Stimulated activated CD8-positive, alpha-beta memory T cell treated with anti-CD3 and anti-CD28 coated beads, Interleukin-2, amount 100 ng/mL, for 48 hours (primary cell): ENCODE measurements around the gene GGT7.
"Not testable (repeated sequence)": the region's sequence is repeated elsewhere in the genome, so short reads cannot be mapped to it uniquely, and the experiment has no call there.

Experiments used
- DNase-seq, 2 donors: peaks; one replicate each; pipeline ENCODE4 v3.0.0-alpha.2; 2020; ENCODE audit warnings: low read depth in 2 of 2

Gene GGT7

DNA sequence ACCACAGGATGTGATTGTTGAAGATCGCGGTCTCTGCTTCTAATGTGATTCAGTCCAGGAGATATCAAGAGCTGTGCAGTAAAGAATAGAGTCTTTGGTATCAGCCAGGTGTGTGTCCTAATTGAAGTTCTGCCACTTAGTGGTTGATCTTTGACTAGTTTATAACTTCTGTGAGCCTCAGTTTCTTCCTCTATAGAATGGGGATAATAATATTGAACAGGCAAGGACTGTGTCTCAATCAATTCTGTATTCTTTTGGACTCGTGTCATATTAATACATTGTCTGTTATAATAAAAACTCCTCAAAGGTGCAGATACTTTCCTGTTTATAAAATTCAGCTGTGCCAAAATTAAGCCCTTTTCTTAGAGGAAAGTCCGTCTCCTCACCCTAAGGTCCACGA, 24.1 kb downstream of the GGT7 start:
- no peak for DNase-seq

DNA sequence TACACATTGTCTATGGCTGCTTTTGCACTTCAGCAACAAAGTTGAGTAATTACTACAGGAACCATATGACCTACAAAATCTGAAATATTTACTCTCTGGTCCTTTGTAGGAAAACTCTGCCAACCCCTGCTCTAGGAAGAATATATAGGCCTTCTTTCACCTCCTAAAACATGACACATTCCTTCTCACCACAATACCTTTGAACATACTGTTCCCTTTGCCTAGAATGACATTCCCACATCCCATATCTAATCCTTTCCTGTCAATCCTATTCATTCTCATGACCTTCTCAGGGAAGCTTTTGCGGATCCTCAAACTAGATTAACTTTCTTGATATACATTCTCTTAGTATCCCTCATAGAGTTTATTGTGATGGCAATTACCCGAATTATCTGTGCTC, 29.2 kb downstream of the GGT7 start:
- DNase-seq, result no peak

DNA sequence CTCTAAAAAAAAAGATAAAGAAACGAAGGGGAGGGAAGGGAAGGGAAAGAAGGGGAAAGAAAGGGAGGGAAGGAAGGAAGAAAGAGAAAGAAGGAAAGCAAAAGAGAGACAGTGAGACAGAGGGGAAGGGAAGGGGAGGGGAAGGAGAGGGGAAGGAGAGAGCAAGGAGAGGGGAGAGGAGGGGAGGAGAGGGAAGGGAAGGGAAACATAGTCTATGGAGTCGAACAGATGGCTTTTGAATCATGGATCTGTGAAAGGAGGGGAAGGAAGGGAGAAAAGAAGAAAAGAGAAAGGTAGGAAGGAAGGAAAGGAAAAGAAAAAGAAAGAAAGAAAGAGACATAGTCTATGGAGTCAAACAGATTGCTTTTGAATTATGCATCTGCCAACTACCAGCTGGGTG, 30.5 kb downstream of the GGT7 start:
- no peak for DNase-seq

DNA sequence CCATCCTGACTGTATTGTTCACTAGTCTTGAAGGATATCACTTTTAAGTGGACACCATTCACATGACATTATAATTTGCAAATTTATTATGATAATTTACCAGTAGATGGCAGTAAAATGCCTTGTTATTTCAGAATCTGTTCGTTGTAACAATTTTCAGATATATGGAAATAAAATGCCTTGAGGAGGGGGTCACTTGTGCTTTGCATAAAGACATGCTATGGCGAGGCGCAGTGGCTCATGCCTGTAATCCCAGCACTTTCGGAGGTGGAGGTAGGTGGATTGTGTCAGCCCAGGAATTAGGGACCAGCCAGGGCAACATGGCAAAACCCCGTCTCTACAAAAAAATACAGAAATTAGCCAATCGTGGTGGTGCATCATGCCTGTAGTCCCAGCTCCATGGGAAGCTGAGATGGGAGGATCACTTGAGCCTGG, 38.2 kb downstream of the GGT7 start:
- DNase-seq, result no peak

DNA sequence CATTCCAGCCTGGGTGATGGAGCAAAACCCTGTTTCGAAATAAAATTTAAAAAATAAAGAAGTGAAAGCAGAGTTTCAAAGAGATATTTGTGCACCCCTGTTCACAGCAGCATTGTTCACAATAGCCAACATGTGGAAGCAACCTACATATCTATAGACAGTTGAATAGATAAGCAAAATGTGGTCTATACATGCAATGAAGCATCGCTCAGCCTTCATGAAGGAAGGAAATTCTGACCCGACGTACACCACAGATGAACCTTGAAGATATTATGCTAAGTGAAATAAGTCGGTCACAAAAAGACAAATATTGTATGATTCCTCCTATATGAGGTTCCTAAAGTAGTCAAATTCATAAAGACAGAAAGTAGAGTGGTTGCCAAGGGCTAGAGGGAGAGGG, 40.7 kb downstream of the GGT7 start:
- no peak for DNase-seq

DNA sequence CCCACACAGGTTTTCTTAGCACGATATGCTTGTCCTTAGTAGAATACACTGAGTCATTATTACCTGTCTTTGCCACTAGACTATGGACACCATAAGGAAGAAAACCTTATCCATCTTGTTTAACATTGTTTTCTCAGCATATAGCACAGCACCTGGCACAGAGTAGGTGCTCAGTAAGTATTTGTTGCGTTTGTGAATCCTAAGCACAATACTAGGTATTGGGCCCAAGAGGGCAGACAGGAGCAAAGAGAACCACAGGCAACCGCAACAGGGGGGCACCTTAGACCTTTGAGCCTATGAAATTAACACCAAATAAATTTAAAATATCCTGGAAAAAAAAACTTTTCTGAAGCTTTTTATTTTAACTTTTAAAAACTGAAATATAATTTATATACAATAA, 43.5 kb downstream of the GGT7 start:
- DNase-seq, result no peak

DNA sequence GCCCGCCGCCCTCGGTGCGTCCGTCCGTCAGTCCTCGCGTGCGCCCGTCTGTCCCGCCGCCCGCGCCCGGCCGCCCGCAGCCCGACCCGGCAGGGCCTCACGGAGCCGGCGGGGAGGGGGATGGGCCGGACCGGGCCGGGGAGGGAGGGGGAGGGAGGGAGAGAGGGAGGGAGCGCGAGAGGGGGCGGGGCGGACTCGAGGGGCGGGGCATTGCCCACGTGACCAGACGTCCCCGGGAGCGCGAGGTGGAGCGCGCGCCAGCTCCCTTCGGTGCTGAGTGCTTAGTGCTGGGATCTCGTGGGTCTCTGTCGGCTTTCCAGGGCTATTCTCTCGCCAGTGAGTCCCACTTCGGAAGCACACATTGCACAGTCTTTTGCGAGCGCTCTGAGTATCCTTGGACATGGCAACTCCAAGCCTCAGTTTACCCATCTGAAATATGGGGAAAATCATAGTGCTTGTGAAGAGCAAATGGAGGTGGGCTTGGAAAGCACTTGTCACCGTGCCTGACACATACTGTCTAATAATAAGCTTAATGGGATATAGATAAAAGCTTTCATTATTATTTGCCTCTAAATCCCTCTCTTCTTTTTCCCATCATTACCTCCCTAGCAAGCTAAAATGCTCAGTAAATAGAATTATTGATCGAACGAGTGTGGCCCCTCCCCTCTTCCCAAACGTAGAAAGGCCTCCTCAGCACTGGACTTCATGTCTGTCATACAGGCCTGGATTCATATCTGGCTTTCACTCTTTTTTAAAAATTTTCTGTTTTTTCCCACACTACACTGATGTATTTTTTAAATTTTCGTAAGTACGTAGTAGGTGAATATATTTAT, 46.9 kb downstream of the GGT7 start, which contains the start of gene NCOA6:
Gene NCOA6, minus strand, starts transcription at position 122 of the 833 bp plus-strand sequence. CDS start 43,296 bp downstream, outside the sequence.
- DNase-seq, result peak; percentile 84 to 85

DNA sequence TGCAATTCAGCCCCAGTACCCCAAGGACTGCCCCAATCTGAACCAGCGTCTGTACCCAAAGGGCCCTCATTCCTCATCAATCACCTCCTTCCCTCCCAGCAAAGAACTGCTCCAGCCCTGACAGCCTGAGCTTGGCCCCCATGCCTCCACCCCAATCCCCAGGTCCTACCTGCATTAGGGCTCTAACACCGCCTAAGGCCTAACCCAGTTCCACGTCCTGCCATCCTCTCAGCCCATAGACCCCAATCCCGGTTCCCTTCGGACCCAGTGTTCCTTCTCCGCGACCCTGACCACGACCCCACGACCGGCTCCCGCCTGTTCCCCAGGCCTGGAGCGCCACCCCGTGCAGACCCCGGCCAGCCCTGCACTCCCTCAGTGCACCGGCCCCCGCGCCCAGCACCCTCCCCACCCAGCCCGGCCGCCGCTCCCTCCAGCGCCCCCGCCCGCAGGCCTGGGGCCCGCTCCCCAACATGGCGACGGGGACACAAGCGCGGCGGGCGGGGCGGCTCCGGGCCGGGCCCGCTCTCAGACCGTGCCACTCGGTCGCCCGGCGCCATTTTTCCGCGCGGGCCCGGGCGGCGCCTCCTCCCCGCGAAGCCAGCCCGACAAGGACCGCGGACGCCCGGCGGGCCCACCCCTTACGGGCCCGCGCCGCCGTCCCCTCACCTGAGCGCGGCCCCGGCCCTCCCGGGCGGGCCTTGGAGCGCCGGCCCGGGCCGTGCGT, 47.7 kb downstream of the GGT7 start:
- peak; percentile 48 to 57 for DNase-seq

DNA sequence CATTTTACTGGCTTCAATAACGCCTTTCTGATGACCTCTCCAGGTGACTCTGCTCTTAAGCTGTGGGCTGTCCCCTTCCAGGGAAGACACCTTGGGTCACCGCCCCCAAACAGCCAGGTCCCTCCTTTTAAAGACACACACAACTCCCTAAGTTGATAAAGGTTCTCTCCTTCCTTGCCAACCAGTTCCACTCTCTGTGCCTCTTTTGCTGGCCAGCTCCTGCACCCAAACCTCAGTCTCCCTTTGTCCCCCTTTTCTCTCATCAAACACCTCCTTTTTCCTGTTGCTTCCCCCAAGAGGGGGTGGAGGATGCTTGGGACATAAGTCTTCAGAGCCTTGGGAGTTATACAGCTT, 48.2 kb downstream of the GGT7 start:
- DNase-seq, result peak; percentile 44 to 69

DNA sequence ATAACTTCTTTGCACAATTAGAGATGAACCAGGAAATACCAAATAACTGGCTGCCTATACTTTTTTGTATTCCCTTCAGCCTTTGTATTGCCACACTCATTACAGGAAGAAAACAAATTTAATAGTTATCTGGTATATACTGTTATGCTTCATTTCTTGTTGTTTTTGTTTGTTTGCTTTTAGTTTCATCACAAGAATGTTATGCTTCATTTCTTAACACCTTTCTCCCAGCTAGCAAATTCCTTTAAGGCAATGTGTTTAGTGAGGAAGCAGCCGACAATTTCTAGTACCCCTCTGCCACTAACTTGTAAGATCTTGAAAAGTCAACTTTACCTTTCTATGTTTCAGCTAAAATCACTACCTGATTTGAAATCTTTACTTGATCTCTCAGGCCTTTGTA, 48.6 kb downstream of the GGT7 start:
- no peak for DNase-seq

DNA sequence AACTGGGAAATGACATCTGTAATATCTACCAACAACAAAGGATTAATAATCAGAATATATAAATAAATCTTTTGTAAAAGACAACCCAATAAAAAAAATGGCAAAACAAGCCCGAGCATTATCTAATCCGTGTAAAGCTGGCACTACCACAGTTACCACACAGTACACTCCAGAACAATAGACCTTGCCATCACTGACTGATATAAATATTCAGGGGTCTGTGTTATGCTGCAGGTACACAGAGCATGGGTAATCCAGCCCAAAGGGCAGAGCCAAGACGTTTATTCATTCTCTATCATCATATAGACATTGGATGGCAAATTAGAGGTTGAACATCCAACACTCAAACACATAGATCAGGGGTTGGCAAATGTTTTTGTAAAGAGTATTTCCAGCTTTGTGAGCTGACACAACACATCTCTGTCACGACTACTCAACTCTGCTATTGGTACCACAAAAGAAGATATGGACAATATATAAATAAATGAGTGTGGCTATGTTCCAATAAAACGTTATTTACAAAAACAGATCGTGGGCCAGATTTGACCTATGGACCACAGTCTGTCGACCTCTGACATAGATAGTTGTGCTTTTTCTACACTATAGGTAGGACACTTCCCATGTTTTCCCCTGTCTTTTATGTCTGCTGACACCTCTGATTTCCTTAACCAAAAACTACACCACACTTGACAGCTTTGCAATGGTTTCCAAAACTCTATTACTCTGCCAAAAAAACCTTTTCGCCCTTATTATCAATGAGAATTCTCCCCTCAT, 51.7 kb downstream of the GGT7 start:
- DNase-seq, result no peak

DNA sequence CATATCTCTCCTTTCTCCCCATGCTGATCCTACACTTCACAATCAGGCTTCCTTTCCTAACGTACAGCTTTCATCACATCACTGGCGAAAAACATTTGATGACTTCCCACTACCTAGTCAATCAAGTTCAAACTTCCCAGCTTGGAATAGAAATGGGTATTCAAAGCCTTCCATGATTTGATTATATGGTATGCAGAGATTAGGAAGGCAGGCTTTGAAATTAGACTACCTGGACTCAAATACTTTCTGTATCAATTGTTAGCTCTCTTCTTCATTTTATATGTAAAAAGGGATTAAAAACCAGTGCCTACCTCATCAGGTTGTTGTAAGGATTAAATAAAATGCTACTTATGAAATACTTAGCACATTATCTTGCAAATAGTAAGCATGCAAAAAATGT, 54.9 kb downstream of the GGT7 start:
- DNase-seq, result no peak

DNA sequence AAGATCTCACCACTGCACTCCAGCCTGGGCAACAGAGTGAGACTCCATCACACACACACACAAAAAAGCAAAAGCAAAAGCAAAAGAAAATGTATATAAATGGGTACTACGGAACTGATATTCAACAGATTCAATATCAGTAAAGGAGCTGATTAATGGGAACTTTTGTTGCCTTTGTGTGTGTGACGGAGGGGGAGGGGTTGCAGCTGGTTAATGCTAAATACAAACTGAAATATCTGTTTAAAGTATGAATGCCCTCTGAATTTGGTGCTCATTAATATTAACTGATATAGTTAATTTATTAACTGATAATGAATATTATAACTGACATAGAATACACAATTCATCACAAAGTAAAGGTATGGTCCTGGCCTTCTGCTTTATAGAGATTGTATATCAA, 55.6 kb downstream of the GGT7 start:
- DNase-seq, result no peak

DNA sequence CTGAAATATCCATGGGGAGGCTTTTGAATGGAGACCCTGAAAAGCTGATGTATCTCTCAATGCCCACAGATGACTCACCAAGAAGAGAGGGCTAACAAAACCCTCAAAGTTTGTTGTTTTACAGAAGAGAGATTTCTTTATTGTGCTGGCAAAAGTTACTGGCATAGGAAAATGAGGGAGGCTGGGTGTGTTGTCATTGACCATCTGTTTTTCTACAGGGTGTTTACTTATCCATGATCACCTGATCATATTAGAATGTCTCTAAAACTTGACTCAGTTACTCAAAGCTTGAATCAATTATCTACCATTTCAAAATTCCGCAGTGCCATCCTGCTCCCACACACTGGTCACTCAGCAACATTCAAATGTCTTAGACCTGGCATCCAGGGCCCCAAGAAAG, 57.0 kb downstream of the GGT7 start:
- DNase-seq, result no peak

DNA sequence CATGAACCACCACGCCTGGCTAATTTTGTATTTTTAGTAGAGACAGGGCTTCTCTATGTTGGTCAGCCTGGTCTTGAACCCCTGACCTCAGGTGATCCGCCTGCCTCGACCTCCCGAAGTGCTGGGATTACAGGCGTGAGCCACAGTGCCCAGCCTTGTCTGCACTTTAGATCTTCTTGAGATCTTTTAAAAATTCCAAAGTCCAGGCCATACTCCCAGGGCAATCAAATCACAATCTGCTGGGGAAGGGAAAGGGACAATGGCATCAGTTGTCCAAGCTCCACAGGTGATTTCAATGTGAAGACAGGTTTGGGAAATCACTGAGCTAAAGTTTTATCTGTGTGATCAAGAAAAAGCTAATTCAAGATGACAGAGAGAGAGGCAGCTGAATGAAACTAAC, 64.1 kb downstream of the GGT7 start:
- no peak for DNase-seq

DNA sequence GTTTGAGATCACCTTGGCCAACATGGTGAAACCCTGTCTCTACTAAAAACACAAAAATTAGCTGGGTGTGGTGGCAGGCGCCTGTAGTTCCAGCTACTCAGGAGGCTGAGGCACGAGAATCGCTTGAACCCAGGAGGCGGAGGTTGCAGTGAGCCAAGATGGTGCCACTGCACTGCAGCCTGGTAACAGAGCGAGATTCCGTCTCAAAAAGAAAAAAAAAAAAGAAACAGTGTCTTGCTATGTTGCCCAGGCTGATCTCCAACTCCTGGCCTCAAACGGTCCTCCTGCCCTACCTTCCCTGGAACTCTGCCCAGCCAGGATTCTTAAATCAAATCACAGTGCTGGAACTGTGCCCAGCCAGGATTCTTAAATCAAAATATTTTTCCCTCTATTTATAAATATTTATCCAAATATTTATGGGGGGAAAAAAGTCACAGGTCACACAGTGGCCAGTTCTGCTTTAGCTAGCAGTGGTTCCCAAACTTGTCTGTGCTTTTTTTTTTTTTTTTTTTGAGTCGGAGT, 64.7 kb downstream of the GGT7 start:
- DNase-seq, result not testable (repeated sequence)

DNA sequence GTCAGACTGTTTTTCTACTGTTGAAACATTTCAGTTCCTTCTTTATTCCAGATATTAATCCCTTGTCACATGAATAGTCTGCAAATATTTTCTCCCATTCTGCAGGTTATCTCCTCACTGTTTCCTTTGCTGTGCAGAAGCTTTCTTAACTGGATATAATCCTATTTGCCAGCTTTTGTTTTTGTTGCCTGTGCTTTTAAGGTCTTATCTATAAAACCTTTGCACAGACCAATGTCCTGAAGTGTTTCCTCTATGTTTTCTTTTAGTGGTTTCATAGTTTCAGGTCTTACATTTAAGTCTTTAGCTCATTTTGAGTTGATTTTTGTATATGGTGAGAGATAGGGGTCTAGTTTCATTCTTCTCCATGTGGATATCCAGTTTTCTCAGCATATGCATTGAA, 66.4 kb downstream of the GGT7 start:
- no peak for DNase-seq

DNA sequence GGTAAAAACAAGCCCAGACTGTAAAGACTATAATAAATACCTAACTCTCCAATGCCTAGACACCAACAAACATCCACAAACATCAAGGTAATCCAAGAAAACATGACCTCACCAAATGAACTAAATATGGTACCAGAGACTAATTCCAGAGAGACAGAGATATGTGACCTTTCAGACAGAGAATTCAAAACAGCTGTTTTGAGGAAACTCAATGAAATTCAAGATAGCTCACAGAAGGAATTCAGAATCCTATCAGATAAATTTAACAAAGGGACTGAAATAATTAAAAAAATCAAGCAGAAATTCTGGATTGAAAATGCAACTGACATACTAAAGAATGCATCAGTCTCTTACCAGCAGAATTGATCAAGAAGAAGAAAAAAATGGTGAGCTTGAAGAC, 73.8 kb downstream of the GGT7 start:
- DNase-seq, result no peak

DNA sequence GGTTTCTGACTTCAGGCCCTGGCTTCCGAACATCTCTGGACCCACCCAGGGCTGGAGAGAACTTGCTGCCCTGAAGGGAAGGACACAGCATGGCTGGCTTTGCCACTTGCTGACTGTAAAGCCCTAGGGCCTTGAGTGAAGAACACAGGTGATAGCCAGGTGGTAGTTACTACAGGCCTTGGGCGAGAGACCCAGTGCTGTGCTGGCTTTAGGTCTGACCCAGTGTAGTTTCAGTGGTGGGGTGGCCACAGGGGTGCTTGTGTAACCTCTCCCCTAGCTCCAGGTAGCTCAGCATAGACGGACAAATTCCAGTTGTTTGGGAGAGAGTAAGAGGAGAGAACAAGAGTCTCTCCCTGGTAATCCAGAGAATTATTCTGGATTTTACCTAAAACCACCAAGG, 74.3 kb downstream of the GGT7 start:
- no peak for DNase-seq

DNA sequence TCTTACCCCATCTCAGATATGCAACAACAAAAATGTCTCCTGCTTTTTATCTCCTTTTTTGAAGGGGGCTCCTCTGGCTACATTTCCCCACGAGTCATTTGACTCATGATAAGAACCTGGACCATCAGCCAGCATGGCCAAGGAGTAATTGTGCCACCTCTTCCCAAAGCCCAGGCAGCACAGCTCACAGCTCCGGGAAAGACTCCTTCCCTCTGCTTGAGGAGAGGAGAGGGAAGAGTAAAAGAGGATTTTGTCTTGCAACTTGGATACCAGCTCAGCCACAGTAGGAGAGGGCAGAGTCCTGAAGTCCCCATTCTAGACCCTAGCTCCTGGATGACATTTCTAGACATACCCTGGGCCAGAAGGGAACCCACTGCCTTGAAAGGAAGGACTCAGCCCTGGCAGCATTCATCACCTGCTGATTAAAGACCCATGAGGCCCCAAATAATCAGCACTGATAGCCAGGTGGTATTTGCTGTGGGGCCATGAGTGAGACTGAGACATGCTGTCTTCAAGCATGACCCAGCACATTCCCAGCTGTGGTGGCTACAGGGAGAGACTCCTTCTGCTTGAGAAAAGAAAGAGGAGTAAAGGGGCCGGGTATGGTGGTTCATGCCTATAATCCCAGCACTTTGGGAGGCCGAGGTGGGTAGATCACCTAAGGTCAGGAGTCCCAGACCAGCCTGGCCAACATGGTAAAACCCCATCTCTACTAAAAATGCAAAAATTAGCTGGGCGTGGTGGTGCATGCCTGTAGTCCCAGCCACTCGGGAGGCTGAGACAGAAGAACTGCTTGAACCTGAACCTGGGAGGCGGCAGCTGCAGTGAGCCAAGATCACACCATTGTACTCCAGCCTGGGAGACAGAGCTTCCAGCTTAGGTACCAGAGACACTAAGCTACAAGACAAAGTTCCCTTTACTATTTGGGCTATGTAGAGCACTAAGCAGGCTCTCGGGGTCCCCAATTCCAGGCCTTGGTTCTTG, 75.4 kb downstream of the GGT7 start:
- no peak for DNase-seq
